Small intestine (tissue), 7 donors: Measurements from ENCODE around the gene RTP1. TPM values are rescaled to one million over a fixed set of nuclear protein-coding genes. Genes with fewer than 3 reads are reported as not detected.
"Not testable (repeated sequence)": the region's sequence is repeated elsewhere in the genome, so short reads cannot be mapped to it uniquely, and the experiment has no call there.

Experiments
- DNase-seq, 2 donors: peaks; one replicate each; pipeline versions ENCODE4 v3.0.0 to v3.0.0-alpha.2; 2013
- FAIRE-seq: peaks from 2 replicates; lab custom pipeline; 2012; peaks lifted over from hg19 to GRCh38; lab: Jason Lieb, UNC
- H3K27ac ChIP-seq, 3 donors: one replicate each; pipeline ENCODE4 v1.5.1; 2013; ENCODE audit warnings: low read length in 2 of 3, mild to moderate bottlenecking in 2 of 3, control low read depth in 1 of 3, inconsistent platforms in 1 of 3, low read depth in 1 of 3, moderate library complexity in 1 of 3
- H3K27me3 ChIP-seq, 3 donors: one replicate each; pipeline ENCODE4 v1.6.1; 2013; ENCODE audit warnings: low read length in 3 of 3, inconsistent platforms in 1 of 3; ENCODE audit not compliant: control insufficient read depth in 3 of 3, insufficient read depth in 3 of 3
- H3K36me3 ChIP-seq, 3 donors: one replicate each; pipeline ENCODE4 v1.6.1; 2013; ENCODE audit warnings: low read length in 3 of 3, inconsistent platforms in 1 of 3, low read depth in 1 of 3, mild to moderate bottlenecking in 1 of 3, moderate library complexity in 1 of 3; ENCODE audit not compliant: control insufficient read depth in 3 of 3, insufficient read depth in 2 of 3
- H3K4me1 ChIP-seq, 3 donors: one replicate each; pipeline ENCODE4 v1.6.1; 2013; ENCODE audit warnings: low read length in 2 of 3, inconsistent platforms in 1 of 3, low read depth in 1 of 3, mild to moderate bottlenecking in 1 of 3, moderate library complexity in 1 of 3; ENCODE audit not compliant: control insufficient read depth in 3 of 3, insufficient read depth in 2 of 3
- H3K4me3 ChIP-seq, 3 donors: one replicate each; pipeline ENCODE4 v1.5.1; 2013; ENCODE audit warnings: low read length in 3 of 3, control low read depth in 1 of 3, inconsistent platforms in 1 of 3, low read depth in 1 of 3, mild to moderate bottlenecking in 1 of 3, moderate library complexity in 1 of 3
- H3K9me3 ChIP-seq, 2 donors: one replicate each; pipeline ENCODE4 v1.6.1; 2013; ENCODE audit warnings: low read depth in 1 of 2, low read length in 1 of 2; ENCODE audit not compliant: control insufficient read depth in 2 of 2, insufficient read depth in 1 of 2
- WGBS, 3 donors: extraction: QIAGEN DNeasy Blood & Tissue Kit; methylation state at CpG; one replicate each; pipeline ENCODE4 v1.1.7; 2013; 5-methylcytosine and 5-hydroxymethylcytosine counted together
- polyA plus RNA-seq, 4 donors: library from polyadenylated mRNA; stranded (reverse) in 3 of 4; unstranded in 1 of 4; fragments of 200-250 nt in 3 of 4; fragments of 120-200 nt in 1 of 4; gene quantifications; one replicate each; pipeline versions ENCODE4 v1.2.1 to v1.2.3, GENCODE V29; 2013
- donor health status: healthy with polysubstance abuse.
- donor health status: control.
- donor health status: control.
- donor health status: Bipolar disorder and iron deficiency.
- donor health status: healthy.

RTP1 gene
- polyA plus RNA-seq, 4 donors = not detected

- Histone ChIP-seq H3K4me3 (no peak overlapping the region), H3K9me3 (no peaks in the 10 kb centered on the region), H3K36me3 (no peaks in the 10 kb centered on the region), H3K27me3 (peaks cover 0 to 3% (median 0%) of the 10 kb centered on the region in 3 donors), H3K4me1 (peaks cover 0 to 20% (median 0%) of the 10 kb centered on the region in 3 donors), H3K27ac (peak overlapping the region in 2 of 3 donors; percentile 41 to 75)
- DNase-seq (no peak), FAIRE-seq (no peak)
- 48 to 58% (median 57%) methylated on average over 5 of the region's 5 CpGs for WGBS, 3 donors
Observed at GRCh38 chr3:187186801-187187421, 10.4 kb upstream of the RTP1 start.

GRCh38 chr3:187188931-187189330 lies 8.4 kb upstream of the RTP1 start:
- DNase-seq (no peak), FAIRE-seq (no peak)
- Histone ChIP-seq H3K9me3 (no peaks in the 10 kb centered on the region), H3K27me3 (peaks cover 0 to 3% (median 0%) of the 10 kb centered on the region in 3 donors), H3K27ac (no peak overlapping the region), H3K36me3 (no peaks in the 10 kb centered on the region), H3K4me3 (no peak overlapping the region), H3K4me1 (peaks cover 0 to 20% (median 0%) of the 10 kb centered on the region in 3 donors)
- WGBS, 3 donors = 30 to 47% (median 42%) methylated on average over 2 of the region's 2 CpGs

GRCh38 chr3:187191271-187191670 lies 6.0 kb upstream of the RTP1 start:
- DNase-seq (no peak), FAIRE-seq (no peak)
- Histone ChIP-seq H3K9me3 (no peaks in the 10 kb centered on the region), H3K27me3 (peaks cover 0 to 3% (median 0%) of the 10 kb centered on the region in 3 donors), H3K36me3 (no peaks in the 10 kb centered on the region), H3K4me3 (no peak overlapping the region), H3K27ac (no peak overlapping the region), H3K4me1 (peaks cover 0 to 12% (median 0%) of the 10 kb centered on the region in 3 donors)
- WGBS, 3 donors = 41 to 67% (median 57%) methylated on average over 1 of the region's 1 CpG

GRCh38 chr3:187193181-187193580 lies 4.1 kb upstream of the RTP1 start:
- Histone ChIP-seq H3K4me1 (no peaks in the 10 kb centered on the region), H3K36me3 (no peaks in the 10 kb centered on the region), H3K27me3 (no peaks in the 10 kb centered on the region), H3K9me3 (no peaks in the 10 kb centered on the region), H3K27ac (no peak overlapping the region), H3K4me3 (no peak overlapping the region)
- no peak for DNase-seq
- no peak for FAIRE-seq

- Histone ChIP-seq H3K4me1 (no peaks in the 10 kb centered on the region), H3K27me3 (no peaks in the 10 kb centered on the region), H3K9me3 (no peaks in the 10 kb centered on the region), H3K27ac (no peak overlapping the region), H3K36me3 (no peaks in the 10 kb centered on the region), H3K4me3 (no peak overlapping the region)
- DNase-seq (no peak), FAIRE-seq (no peak)
- WGBS, 3 donors = 81 to 89% (median 84%) methylated on average over 7 of the region's 7 CpGs
Observed at GRCh38 chr3:187196573-187197334, 532 bp upstream of the RTP1 start.

- H3K36me3 ChIP-seq = no peaks in the 10 kb centered on the region
- FAIRE-seq = no peak
- H3K27me3 ChIP-seq = peaks cover 0 to 2% (median 0%) of the 10 kb centered on the region in 3 donors
- WGBS, 3 donors = 82 to 84% (median 82%) methylated on average over 4 of the region's 4 CpGs
- no peak overlapping the region for H3K4me3 ChIP-seq
- DNase-seq = no peak
- H3K27ac ChIP-seq = no peak overlapping the region
- H3K4me1 ChIP-seq = no peaks in the 10 kb centered on the region
- H3K9me3 ChIP-seq = no peaks in the 10 kb centered on the region
Observed at GRCh38 chr3:187198490-187198889, 1.2 kb downstream of the RTP1 start.

GRCh38 chr3:187199463-187200050 lies 2.3 kb downstream of the RTP1 start:
- DNase-seq, H3K27me3 ChIP-seq, H3K27ac ChIP-seq, FAIRE-seq, H3K9me3 ChIP-seq, H3K36me3 ChIP-seq, H3K4me1 ChIP-seq, H3K4me3 ChIP-seq: not testable (repeated sequence)
- 93 to 96% (median 94%) methylated on average over 32 to 44 of the region's 44 CpGs for whole genome bisulfite sequencing, 3 donors

- no peak for DNase-seq
- no peak for FAIRE-seq
- 33 to 61% (median 48%) methylated on average over 2 of the region's 2 CpGs for WGBS, 3 donors
- Histone ChIP-seq H3K9me3 (peaks cover 0 to 7% of the 10 kb centered on the region in 2 donors), H3K27ac (no peak overlapping the region), H3K4me1 (peaks cover 3 to 10% (median 3%) of the 10 kb centered on the region in 3 donors), H3K36me3 (no peaks in the 10 kb centered on the region), H3K27me3 (peaks cover 0 to 2% (median 0%) of the 10 kb centered on the region in 3 donors), H3K4me3 (no peak overlapping the region)
Observed at GRCh38 chr3:187205683-187206082, 8.4 kb downstream of the RTP1 start.
